PC-9 (cell line): ENCODE data around the gene IL1RN. TPM values are rescaled to one million over a fixed set of nuclear protein-coding genes. Genes with fewer than 3 reads are reported as not detected.

Experiments used
- BruUV-seq: library from RNA; stranded (reverse); fragments of 400-500 nt; replicated peaks from 2 replicates; lab custom pipeline; 2021; lab: Mats Ljungman, UMichigan
- CTCF ChIA-PET: fragments of 300-600 bp; sonication (Branson Sonifier 250); formaldehyde crosslinking; loops from one replicate; lab custom pipeline; 2022; ENCODE audit warnings: antibody characterized with exemption; lab: Charles Lee
- POLR2A ChIA-PET: fragments of 300-600 bp; sonication (Branson Sonifier 250); formaldehyde crosslinking; loops from one replicate; lab custom pipeline; 2022; ENCODE audit warnings: antibody characterized with exemption; ENCODE audit not compliant: unreplicated experiment; lab: Charles Lee
- DNase-seq, 2 experiments: peaks; one replicate each; pipeline versions ENCODE4 v3.0.0 to v3.0.0-alpha.2; 2015 to 2022; ENCODE audit warnings: mixed read lengths in 1 of 2
- H2AFZ ChIP-seq: fragments of 200-600 bp; sonication (generic); 2 replicates; pipeline ENCODE4 v1.8.1; 2017; ENCODE audit warnings: antibody characterized with exemption
- H3F3A ChIP-seq: fragments of 200-600 bp; sonication (generic); 2 replicates; pipeline ENCODE4 v1.8.1; 2017; ENCODE audit warnings: antibody characterized with exemption, mild to moderate bottlenecking, low read depth; ENCODE audit not compliant: insufficient read depth
- H3K27ac ChIP-seq: fragments of 200-600 bp; sonication (generic); 2 replicates; pipeline ENCODE4 v1.6.1; 2016; ENCODE audit warnings: mixed run types
- H3K27me3 ChIP-seq: fragments of 200-600 bp; sonication (generic); 2 replicates; pipeline ENCODE4 v1.6.1; 2016; ENCODE audit warnings: low read depth, mixed run types; ENCODE audit not compliant: insufficient read depth
- H3K36me3 ChIP-seq: fragments of 200-600 bp; sonication (generic); 2 replicates; pipeline ENCODE4 v1.6.1; 2016; ENCODE audit warnings: low read depth, mixed run types
- H3K4me1 ChIP-seq: fragments of 200-600 bp; sonication (generic); replicated peaks from 2 replicates; pipeline ENCODE4 v1.6.1; 2016; ENCODE audit warnings: mixed run types; ENCODE audit not compliant: insufficient read depth
- H3K4me2 ChIP-seq: fragments of 200-600 bp; sonication (generic); 2 replicates; pipeline ENCODE4 v1.6.1; 2017; ENCODE audit warnings: mixed run types
- H3K4me3 ChIP-seq: fragments of 200-600 bp; sonication (generic); 2 replicates; pipeline ENCODE4 v1.6.1; 2016; ENCODE audit warnings: mixed run types
- H3K79me2 ChIP-seq: fragments of 200-600 bp; sonication (generic); 2 replicates; pipeline ENCODE4 v1.6.1; 2017; ENCODE audit warnings: low read depth, mixed run types
- H3K9me2 ChIP-seq: fragments of 200-600 bp; sonication (generic); 2 replicates; pipeline ENCODE4 v1.8.1; 2017; ENCODE audit warnings: mild to moderate bottlenecking; ENCODE audit not compliant: insufficient read depth
- H3K9me3 ChIP-seq: fragments of 200-600 bp; sonication (generic); 2 replicates; pipeline ENCODE4 v1.8.1; 2016; ENCODE audit warnings: low read depth; ENCODE audit not compliant: insufficient read depth
- H4K20me1 ChIP-seq: fragments of 200-600 bp; sonication (generic); 2 replicates; pipeline ENCODE4 v1.8.1; 2017; ENCODE audit not compliant: insufficient read depth
- EZH2 ChIP-seq: fragments of 200-600 bp; sonication (generic); IDR thresholded peaks from 2 replicates; pipeline ENCODE4 v1.8.0; 2017; ENCODE audit warnings: antibody characterized with exemption, low read depth
- intact Hi-C: fragments of 100-400 bp; cut with micrococcal nuclease; formaldehyde crosslinking; loops from one replicate; pipeline ENCODE4 v1.10.0; 2022; ENCODE audit not compliant: unreplicated experiment
- total RNA-seq: library from RNA; stranded (reverse); gene quantifications from 2 replicates; pipeline ENCODE4 v1.2.3, GENCODE V29; 2021
- TF ChIP-seq, protein P1 (sequence below): fragments of 200-600 bp; sonication (generic); conservative IDR thresholded peaks from 2 replicates; pipeline ENCODE4 v1.6.1; 2017; ENCODE audit warnings: mixed run types, antibody characterized with exemption, mild to moderate bottlenecking, moderate library complexity

The IL1RN gene
- total RNA-seq, 1 experiment from 2014 or later = 8.4 TPM

DNA sequence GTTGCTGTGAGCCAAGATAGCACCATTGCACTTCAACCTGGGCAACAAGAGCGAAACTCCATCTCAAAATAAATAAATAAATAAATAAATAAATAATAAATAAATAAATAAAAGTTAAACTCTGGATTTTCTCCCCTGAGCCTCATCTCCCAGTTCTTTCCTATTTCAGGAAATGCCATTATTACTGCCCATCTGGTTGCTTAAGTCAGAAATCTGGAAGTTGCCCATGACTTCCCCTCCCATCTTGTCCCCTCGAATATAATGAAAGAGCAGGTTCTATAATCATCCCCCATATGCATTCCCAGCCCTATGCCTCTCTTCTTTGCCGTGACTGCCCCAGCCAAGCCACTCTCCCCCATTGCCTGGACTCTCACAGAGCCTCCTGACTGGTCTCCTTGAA, 42.2 kb downstream of the IL1RN start:
- no peaks in the 10 kb centered on the region for H3K27me3 ChIP-seq
- no TSS peak for BruUV-seq
- ChIA-PET CTCF (no interaction called here), POLR2A (no interaction called here)
- no peaks in the 10 kb centered on the region for H4K20me1 ChIP-seq
- TF ChIP-seq EZH2 = no peak
- TF ChIP-seq, protein P1, sequence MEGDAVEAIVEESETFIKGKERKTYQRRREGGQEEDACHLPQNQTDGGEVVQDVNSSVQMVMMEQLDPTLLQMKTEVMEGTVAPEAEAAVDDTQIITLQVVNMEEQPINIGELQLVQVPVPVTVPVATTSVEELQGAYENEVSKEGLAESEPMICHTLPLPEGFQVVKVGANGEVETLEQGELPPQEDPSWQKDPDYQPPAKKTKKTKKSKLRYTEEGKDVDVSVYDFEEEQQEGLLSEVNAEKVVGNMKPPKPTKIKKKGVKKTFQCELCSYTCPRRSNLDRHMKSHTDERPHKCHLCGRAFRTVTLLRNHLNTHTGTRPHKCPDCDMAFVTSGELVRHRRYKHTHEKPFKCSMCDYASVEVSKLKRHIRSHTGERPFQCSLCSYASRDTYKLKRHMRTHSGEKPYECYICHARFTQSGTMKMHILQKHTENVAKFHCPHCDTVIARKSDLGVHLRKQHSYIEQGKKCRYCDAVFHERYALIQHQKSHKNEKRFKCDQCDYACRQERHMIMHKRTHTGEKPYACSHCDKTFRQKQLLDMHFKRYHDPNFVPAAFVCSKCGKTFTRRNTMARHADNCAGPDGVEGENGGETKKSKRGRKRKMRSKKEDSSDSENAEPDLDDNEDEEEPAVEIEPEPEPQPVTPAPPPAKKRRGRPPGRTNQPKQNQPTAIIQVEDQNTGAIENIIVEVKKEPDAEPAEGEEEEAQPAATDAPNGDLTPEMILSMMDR = no peak
- no peaks in the 10 kb centered on the region for H3K36me3 ChIP-seq
- H3K4me1 ChIP-seq = no peaks in the 10 kb centered on the region
- no peak overlapping the region for H3K4me3 ChIP-seq
- H3F3A ChIP-seq = 0 out of 2 replicates have a peak, but pooled peaks cover 5% of the 10 kb centered on the region
- no peak overlapping the region for H3K4me2 ChIP-seq
- H3K27ac ChIP-seq = no peak overlapping the region
- H3K9me3 ChIP-seq = no peaks in the 10 kb centered on the region
- H3K79me2 ChIP-seq = peaks cover 3% of the 10 kb centered on the region; the same call in 1 of the 2 replicates
- no peaks in the 10 kb centered on the region for H3K9me2 ChIP-seq
- intact Hi-C loops = no loop called here
- H2AFZ ChIP-seq = no peak overlapping the region
- no peak for DNase-seq

DNA sequence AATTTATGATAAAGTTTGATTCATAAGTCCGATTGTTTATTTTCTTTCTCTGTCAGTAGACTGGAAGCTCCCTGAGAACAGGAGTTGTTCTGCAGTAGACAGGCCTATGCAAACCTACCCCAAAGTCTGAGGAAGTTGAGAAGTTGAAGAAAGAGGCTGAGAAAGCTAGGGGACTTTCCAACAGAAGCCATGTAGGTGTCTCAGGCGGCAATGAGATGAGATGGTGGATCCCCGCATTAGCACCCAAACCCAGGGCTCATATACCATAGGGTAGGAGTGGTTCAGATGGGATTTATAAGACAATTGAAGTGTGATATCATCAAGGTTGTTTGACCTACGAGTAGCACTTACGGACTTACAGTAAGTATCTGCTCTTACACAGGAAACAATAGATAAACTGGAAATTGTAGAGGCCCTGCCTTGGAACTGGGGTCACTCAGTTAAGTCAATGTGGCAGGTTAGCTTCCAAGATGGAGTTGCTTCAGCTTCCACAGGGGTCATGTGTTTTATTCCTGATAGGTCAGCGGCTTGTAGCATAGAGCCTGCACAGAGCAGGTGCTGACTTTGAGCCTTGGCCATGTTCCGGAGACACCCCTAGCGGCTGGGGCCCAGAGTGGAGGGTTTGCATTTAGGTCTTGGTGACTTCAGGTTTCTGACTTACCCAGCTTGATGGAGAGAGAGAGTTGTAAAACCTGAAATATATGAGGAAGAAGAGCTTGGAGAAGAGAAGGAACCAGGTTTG, 44.1 kb downstream of the IL1RN start:
- no peak overlapping the region for H2AFZ ChIP-seq
- H3K4me2 ChIP-seq = no peak overlapping the region
- ChIA-PET CTCF (no interaction called here), POLR2A (no interaction called here)
- no peak for TF ChIP-seq EZH2
- TF ChIP-seq, protein P1 = no peak
- no peak for DNase-seq
- intact Hi-C loops = no loop called here
- no TSS peak for BruUV-seq
- H3K9me2 ChIP-seq = no peaks in the 10 kb centered on the region
- H3K4me1 ChIP-seq = no peaks in the 10 kb centered on the region
- H3K27me3 ChIP-seq = no peaks in the 10 kb centered on the region
- H3K4me3 ChIP-seq = no peak overlapping the region
- 0 out of 2 replicates have a peak, but pooled peaks cover 5% of the 10 kb centered on the region for H3F3A ChIP-seq
- no peak overlapping the region for H3K27ac ChIP-seq
- H4K20me1 ChIP-seq = no peaks in the 10 kb centered on the region
- no peaks in the 10 kb centered on the region for H3K79me2 ChIP-seq
- H3K9me3 ChIP-seq = no peaks in the 10 kb centered on the region
- H3K36me3 ChIP-seq = no peaks in the 10 kb centered on the region

DNA sequence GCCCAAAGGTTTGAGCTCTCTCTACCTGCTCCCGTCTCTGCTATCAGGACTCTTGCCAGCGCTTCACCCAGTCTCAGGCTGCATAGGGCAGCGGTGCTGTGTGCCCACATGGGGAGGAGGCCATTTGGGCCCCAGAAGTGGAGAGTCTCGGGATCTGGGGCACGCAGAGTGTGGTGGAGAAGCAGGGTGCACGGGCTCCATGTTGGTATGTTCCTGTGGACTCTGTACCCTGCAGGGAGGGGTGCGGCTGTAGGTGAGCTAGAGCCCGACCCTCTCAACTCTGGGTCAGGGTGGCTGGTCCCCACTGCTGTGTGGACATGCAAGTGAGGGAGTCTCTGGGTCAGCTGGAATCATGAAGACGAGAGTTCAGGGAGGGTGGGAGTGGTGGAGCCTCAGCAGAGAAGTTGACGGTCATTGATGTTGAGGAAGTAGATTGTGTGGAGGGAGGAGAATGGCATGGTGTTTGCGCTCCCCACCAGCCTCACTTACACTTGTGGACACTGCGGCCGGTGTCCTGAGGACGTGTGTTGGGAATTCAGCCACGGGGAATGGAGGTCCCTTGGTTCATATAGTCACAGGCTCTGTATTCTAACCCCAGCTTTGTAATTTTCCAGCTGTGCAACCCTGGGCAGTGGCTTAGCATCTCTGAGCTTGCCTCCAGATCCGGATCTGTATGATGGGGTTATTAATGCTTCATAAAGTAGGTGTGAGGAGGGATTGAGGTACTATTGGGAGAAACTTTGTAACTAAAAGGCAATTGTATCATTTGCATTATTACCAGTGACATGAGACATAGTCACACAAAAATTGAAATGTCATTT, 45.5 kb downstream of the IL1RN start:
- H4K20me1 ChIP-seq = no peaks in the 10 kb centered on the region
- no peaks in the 10 kb centered on the region for H3K27me3 ChIP-seq
- no peak overlapping the region for H2AFZ ChIP-seq
- no peaks in the 10 kb centered on the region for H3K36me3 ChIP-seq
- ChIA-PET POLR2A (no interaction called here), CTCF (interaction anchor here (0.8 kb wide), 1 partner anchor 29 kb away, joined by 4 read pairs; no protein-coding TSS in a partner anchor)
- 0 out of 2 replicates have a peak, but pooled peaks cover 5% of the 10 kb centered on the region for H3F3A ChIP-seq
- H3K27ac ChIP-seq = no peak overlapping the region
- DNase-seq = no peak
- intact Hi-C loops = no loop called here
- no peaks in the 10 kb centered on the region for H3K79me2 ChIP-seq
- H3K9me2 ChIP-seq = no peaks in the 10 kb centered on the region
- no peaks in the 10 kb centered on the region for H3K4me1 ChIP-seq
- H3K4me2 ChIP-seq = no peak overlapping the region
- no peaks in the 10 kb centered on the region for H3K9me3 ChIP-seq
- BruUV-seq = no TSS peak
- H3K4me3 ChIP-seq = no peak overlapping the region
- TF ChIP-seq, protein P1 = no peak
- TF ChIP-seq EZH2 = no peak
